HEK293 (cell line): ENCODE data around the gene CAMK2N1.

Experiments
- ZBTB6 ChIP-seq: fragments of 450-650 bp; formaldehyde crosslinking; IDR thresholded peaks from 2 replicates; pipeline ENCODE4 v1.5.1; 2017; ENCODE audit warnings: missing biosample characterization, missing genetic modification characterization
- ZNF37A ChIP-seq: fragments of 450-650 bp; IDR thresholded peaks from 2 replicates; pipeline ENCODE4 v1.5.1; 2018; ENCODE audit warnings: missing biosample characterization, missing genetic modification characterization

- no peak for TF ChIP-seq ZBTB6
- TF ChIP-seq ZNF37A (tag by site-specific recombination) = no peak
Measured at GRCh38 chr1:20534659-20535417, 48.8 kb upstream of the CAMK2N1 start.
